A673 (cell line): ENCODE data around the gene COL13A1.

ENCODE experiments used
- EZH2 ChIP-seq: fragments of 200-600 bp; sonication (generic); IDR thresholded peaks from 2 replicates; pipeline ENCODE4 v1.6.1; 2017; ENCODE audit warnings: borderline replicate concordance, low read depth, mild to moderate bottlenecking, mixed read lengths, antibody characterized with exemption, low read length; ENCODE audit not compliant: poor library complexity, severe bottlenecking
- TF ChIP-seq, protein P1 (sequence below): fragments of 300-800, 200-600 bp; sonication (generic); conservative IDR thresholded peaks from 2 replicates; pipeline ENCODE4 v1.5.1; 2017; ENCODE audit warnings: low read depth, mild to moderate bottlenecking, antibody characterized with exemption, low read length, moderate library complexity, mixed read lengths

DNA sequence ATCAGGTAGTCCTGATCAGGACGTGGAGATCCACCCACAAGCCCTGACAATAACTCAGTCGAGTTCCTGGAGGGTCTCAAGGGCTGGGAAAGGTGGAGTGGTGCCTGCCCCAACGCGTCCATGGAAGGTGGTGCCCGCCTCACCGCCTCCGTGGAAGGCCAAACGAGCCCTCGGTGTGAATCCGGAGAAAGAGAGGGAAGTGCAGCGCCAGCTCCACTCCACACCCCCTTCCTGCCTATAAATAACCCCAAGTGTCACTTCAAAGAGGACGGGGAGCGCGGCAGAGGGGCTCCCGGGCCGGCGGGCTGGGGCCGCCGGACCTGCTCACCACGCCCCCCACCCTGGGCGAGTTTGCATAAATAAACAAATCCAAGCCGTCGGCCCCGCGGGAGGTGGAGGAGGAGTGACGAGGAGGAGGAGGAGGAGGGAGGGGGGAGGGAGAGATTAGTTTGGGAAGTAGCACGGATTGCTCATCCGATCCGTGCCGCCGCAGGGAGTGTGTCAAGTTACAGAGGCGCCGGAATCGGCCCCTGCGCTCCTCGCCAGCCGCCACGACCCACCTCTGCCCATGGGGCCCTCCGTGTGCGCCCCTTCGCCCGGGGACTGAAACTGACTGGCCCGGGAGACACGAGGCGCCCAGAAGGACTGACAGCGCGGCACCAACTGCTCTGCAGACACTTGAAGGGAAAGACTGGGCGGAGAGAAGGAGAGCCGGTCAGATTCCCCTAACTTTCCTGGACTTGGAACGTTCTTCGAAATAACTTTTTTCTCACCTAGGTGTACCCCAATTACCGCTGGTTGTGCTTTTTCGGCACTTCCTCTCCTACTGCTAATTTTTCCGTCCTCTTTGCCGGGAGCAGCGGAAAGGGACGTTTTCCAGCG is at the start of gene COL13A1:
- TF ChIP-seq, protein P1, sequence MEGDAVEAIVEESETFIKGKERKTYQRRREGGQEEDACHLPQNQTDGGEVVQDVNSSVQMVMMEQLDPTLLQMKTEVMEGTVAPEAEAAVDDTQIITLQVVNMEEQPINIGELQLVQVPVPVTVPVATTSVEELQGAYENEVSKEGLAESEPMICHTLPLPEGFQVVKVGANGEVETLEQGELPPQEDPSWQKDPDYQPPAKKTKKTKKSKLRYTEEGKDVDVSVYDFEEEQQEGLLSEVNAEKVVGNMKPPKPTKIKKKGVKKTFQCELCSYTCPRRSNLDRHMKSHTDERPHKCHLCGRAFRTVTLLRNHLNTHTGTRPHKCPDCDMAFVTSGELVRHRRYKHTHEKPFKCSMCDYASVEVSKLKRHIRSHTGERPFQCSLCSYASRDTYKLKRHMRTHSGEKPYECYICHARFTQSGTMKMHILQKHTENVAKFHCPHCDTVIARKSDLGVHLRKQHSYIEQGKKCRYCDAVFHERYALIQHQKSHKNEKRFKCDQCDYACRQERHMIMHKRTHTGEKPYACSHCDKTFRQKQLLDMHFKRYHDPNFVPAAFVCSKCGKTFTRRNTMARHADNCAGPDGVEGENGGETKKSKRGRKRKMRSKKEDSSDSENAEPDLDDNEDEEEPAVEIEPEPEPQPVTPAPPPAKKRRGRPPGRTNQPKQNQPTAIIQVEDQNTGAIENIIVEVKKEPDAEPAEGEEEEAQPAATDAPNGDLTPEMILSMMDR, result peak; percentile 19; the same call in 1 of the 2 replicates
- no peak for TF ChIP-seq EZH2
